ENCODE measurements around the gene PCP2. TPM values are rescaled to one million over a fixed set of nuclear protein-coding genes. Genes with fewer than 3 reads are reported as not detected.

Gene PCP2
- polyA plus RNA-seq, 2 donors, result 0.58 to 1.3 TPM

DNA sequence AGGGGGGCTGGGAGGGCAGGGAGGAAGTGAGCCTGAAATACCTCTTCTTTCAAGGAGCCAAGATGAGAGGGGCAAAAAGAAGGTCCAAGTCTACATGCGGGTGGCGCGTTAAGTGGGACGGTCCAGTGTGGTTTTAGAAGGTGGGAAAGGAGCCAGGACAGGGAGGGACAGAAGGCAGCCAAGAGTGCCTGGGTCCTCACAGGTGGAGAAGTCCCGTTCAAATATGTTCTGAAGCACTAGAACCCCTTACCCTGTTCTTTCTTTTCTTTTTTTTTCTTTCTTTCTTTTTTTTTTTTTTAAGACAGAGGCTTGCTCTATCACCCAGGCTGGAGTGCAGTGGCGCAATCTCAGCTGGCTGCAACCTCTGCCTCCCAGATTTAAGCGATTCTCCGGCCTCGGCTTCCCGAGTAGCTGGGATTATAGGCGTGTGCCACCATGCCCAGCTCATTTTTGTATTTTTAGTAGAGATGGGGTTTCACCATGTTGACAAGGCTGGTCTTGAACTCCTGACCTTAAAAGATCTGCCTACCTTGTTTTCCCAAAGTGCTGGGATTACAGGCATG, 30.5 kb downstream of the PCP2 start:
- peak overlapping the region; percentile 58 to 78 for H3K27ac ChIP-seq (ENCODE audit: low read depth in 2 of 2, low read length in 1 of 2)
- H3K27me3 ChIP-seq (ENCODE audit: control insufficient read depth in 1 of 2, insufficient read depth in 2 of 2, low read length in 2 of 2), result no peaks in the 10 kb centered on the region
- H3K36me3 ChIP-seq (ENCODE audit: control insufficient read depth in 2 of 2, insufficient read depth in 2 of 2, low read length in 1 of 2), result peaks cover 0 to 22% of the 10 kb centered on the region in 2 donors
- H3K4me3 ChIP-seq (ENCODE audit: low read depth in 1 of 2, low read length in 2 of 2), result no peak overlapping the region
- H3K9me3 ChIP-seq (ENCODE audit: control insufficient read depth in 2 of 2, insufficient read depth in 1 of 2, low read depth in 1 of 2, low read length in 1 of 2), result no peaks in the 10 kb centered on the region
- H3K4me1 ChIP-seq (ENCODE audit: control insufficient read depth in 2 of 2, insufficient read depth in 2 of 2, low read length in 1 of 2), result peaks cover 0 to 6% of the 10 kb centered on the region in 2 donors
- WGBS, 2 donors, result 55 to 59% methylated on average over 11 of the region's 11 CpGs

GRCh38 chr19:7602240-7602934, 31.1 kb downstream of the PCP2 start:
- Histone ChIP-seq H3K4me3 (ENCODE audit: low read depth in 1 of 2, low read length in 2 of 2) (no peak overlapping the region), H3K9me3 (ENCODE audit: control insufficient read depth in 2 of 2, insufficient read depth in 1 of 2, low read depth in 1 of 2, low read length in 1 of 2) (no peaks in the 10 kb centered on the region), H3K4me1 (ENCODE audit: control insufficient read depth in 2 of 2, insufficient read depth in 2 of 2, low read length in 1 of 2) (peaks cover 0 to 6% of the 10 kb centered on the region in 2 donors), H3K27me3 (ENCODE audit: control insufficient read depth in 1 of 2, insufficient read depth in 2 of 2, low read length in 2 of 2) (no peaks in the 10 kb centered on the region), H3K27ac (ENCODE audit: low read depth in 2 of 2, low read length in 1 of 2) (peak overlapping the region in 1 of 2 donors; percentile 58), H3K36me3 (ENCODE audit: control insufficient read depth in 2 of 2, insufficient read depth in 2 of 2, low read length in 1 of 2) (peaks cover 0 to 20% of the 10 kb centered on the region in 2 donors)
- 38 to 46% methylated on average over 15 of the region's 15 CpGs for WGBS, 2 donors

GRCh38 chr19:7600721-7601120, 32.8 kb downstream of the PCP2 start:
- Histone ChIP-seq H3K9me3 (ENCODE audit: control insufficient read depth in 2 of 2, insufficient read depth in 1 of 2, low read depth in 1 of 2, low read length in 1 of 2) (no peaks in the 10 kb centered on the region), H3K27me3 (ENCODE audit: control insufficient read depth in 1 of 2, insufficient read depth in 2 of 2, low read length in 2 of 2) (no peaks in the 10 kb centered on the region), H3K4me1 (ENCODE audit: control insufficient read depth in 2 of 2, insufficient read depth in 2 of 2, low read length in 1 of 2) (peaks cover 0 to 6% of the 10 kb centered on the region in 2 donors), H3K36me3 (ENCODE audit: control insufficient read depth in 2 of 2, insufficient read depth in 2 of 2, low read length in 1 of 2) (peaks cover 0 to 10% of the 10 kb centered on the region in 2 donors), H3K4me3 (ENCODE audit: low read depth in 1 of 2, low read length in 2 of 2) (no peak overlapping the region), H3K27ac (ENCODE audit: low read depth in 2 of 2, low read length in 1 of 2) (no peak overlapping the region)

- WGBS, 2 donors, result 75 to 86% methylated on average over 6 of the region's 6 CpGs
- Histone ChIP-seq H3K4me3 (ENCODE audit: low read depth in 1 of 2, low read length in 2 of 2) (no peak overlapping the region), H3K36me3 (ENCODE audit: control insufficient read depth in 2 of 2, insufficient read depth in 2 of 2, low read length in 1 of 2) (no peaks in the 10 kb centered on the region), H3K27ac (ENCODE audit: low read depth in 2 of 2, low read length in 1 of 2) (no peak overlapping the region), H3K9me3 (ENCODE audit: control insufficient read depth in 2 of 2, insufficient read depth in 1 of 2, low read depth in 1 of 2, low read length in 1 of 2) (no peaks in the 10 kb centered on the region), H3K4me1 (ENCODE audit: control insufficient read depth in 2 of 2, insufficient read depth in 2 of 2, low read length in 1 of 2) (peaks cover 0 to 4% of the 10 kb centered on the region in 2 donors), H3K27me3 (ENCODE audit: control insufficient read depth in 1 of 2, insufficient read depth in 2 of 2, low read length in 2 of 2) (no peaks in the 10 kb centered on the region)
These were observed 35.3 kb downstream of the PCP2 start for GRCh38 chr19:7598180-7598579.

DNA sequence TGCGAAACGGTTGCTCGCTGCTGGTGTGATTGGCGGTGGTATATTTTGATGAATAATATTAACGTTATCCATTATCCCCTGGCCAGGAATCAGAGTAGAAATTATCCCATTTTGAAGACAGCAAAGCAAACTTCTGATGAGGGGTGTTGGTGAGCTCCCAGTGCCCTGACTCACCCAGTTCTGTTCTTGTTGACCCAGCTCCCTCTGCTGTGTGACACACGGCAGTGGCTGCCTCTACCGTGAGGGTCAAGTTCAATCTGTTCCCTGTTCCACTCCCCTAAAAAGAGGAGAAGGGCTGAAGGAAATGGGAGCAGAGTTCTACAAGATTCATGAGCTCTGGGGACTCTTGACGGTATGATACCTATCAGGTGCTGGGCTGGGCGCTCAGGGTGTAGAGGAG, 35.8 kb downstream of the PCP2 start:
- H3K36me3 ChIP-seq (ENCODE audit: control insufficient read depth in 2 of 2, insufficient read depth in 2 of 2, low read length in 1 of 2), result no peaks in the 10 kb centered on the region
- H3K27ac ChIP-seq (ENCODE audit: low read depth in 2 of 2, low read length in 1 of 2), result no peak overlapping the region
- no peaks in the 10 kb centered on the region for H3K9me3 ChIP-seq (ENCODE audit: control insufficient read depth in 2 of 2, insufficient read depth in 1 of 2, low read depth in 1 of 2, low read length in 1 of 2)
- H3K4me3 ChIP-seq (ENCODE audit: low read depth in 1 of 2, low read length in 2 of 2), result peak overlapping the region; percentile 55 to 67
- H3K4me1 ChIP-seq (ENCODE audit: control insufficient read depth in 2 of 2, insufficient read depth in 2 of 2, low read length in 1 of 2), result peaks cover 0 to 4% of the 10 kb centered on the region in 2 donors
- 68 to 71% methylated on average over 9 of the region's 9 CpGs for WGBS, 2 donors
- H3K27me3 ChIP-seq (ENCODE audit: control insufficient read depth in 1 of 2, insufficient read depth in 2 of 2, low read length in 2 of 2), result no peaks in the 10 kb centered on the region

DNA sequence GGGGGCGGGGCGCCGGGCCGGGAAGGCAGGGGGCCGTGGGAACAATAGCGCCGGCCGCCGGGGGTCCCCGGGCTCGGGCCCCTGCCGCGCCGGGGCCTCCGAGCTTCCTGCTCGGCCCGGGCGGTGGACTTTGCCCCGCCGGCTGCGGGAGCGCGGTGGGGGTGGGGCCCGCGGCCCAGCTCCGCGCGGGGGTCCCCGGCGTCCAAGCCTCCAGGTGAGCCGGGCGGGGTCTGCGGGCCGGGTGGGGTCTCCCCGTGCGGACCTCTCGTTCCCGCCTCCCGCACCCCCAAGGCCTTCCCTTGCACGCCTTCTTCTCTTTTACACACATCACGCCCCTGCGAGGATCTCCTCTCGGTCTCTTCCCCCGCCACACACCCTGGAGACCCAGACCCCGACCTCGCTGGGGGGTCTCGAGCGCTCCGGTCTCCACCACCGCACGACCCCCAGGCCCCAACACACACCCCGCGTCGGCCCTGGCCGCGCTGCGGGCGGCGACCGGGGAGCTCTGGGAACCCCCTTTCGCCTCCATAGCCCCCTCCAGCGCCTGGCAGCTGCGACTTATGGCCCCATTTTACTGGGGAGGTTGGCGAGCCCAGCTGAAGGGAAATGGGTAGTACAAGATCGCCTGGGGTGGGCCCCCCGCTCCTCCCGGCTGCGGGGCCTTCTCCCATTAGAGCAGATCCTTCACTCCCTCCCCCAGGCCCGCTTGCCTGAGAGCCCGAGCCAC, 37.1 kb downstream of the PCP2 start:
- Histone ChIP-seq H3K9me3 (ENCODE audit: control insufficient read depth in 2 of 2, insufficient read depth in 1 of 2, low read depth in 1 of 2, low read length in 1 of 2) (no peaks in the 10 kb centered on the region), H3K4me3 (ENCODE audit: low read depth in 1 of 2, low read length in 2 of 2) (peak overlapping the region; percentile 55 to 67), H3K27me3 (ENCODE audit: control insufficient read depth in 1 of 2, insufficient read depth in 2 of 2, low read length in 2 of 2) (no peaks in the 10 kb centered on the region), H3K4me1 (ENCODE audit: control insufficient read depth in 2 of 2, insufficient read depth in 2 of 2, low read length in 1 of 2) (peaks cover 0 to 2% of the 10 kb centered on the region in 2 donors), H3K36me3 (ENCODE audit: control insufficient read depth in 2 of 2, insufficient read depth in 2 of 2, low read length in 1 of 2) (no peaks in the 10 kb centered on the region), H3K27ac (ENCODE audit: low read depth in 2 of 2, low read length in 1 of 2) (peak overlapping the region; percentile 22 to 66)
- WGBS, 2 donors, result 2 to 5% methylated on average over 36 to 70 of the region's 70 CpGs

- peaks cover 2 to 5% of the 10 kb centered on the region in 2 donors for H3K4me1 ChIP-seq (ENCODE audit: control insufficient read depth in 2 of 2, insufficient read depth in 2 of 2, low read length in 1 of 2)
- H3K4me3 ChIP-seq (ENCODE audit: low read depth in 1 of 2, low read length in 2 of 2), result peak within 1 kb of the TSS; percentile 55 to 67
- no peaks in the 10 kb centered on the region for H3K36me3 ChIP-seq (ENCODE audit: control insufficient read depth in 2 of 2, insufficient read depth in 2 of 2, low read length in 1 of 2)
- peak within 1 kb of the TSS; percentile 53 to 66 for H3K27ac ChIP-seq (ENCODE audit: low read depth in 2 of 2, low read length in 1 of 2)
- H3K27me3 ChIP-seq (ENCODE audit: control insufficient read depth in 1 of 2, insufficient read depth in 2 of 2, low read length in 2 of 2), result no peaks in the 10 kb centered on the region
- no peaks in the 10 kb centered on the region for H3K9me3 ChIP-seq (ENCODE audit: control insufficient read depth in 2 of 2, insufficient read depth in 1 of 2, low read depth in 1 of 2, low read length in 1 of 2)
- 1% methylated on average over 45 to 78 of the region's 78 CpGs for WGBS, 2 donors
These were observed 37.9 kb downstream of the PCP2 start, which contains the start of gene CAMSAP3 for GRCh38 chr19:7595466-7596133. CAMSAP3 (plus strand) TSS chr19:7595863; CDS start chr19:7596003, 140 bp downstream.

GRCh38 chr19:7590256-7590655, 43.3 kb downstream of the PCP2 start:
- no peak overlapping the region for H3K4me3 ChIP-seq (ENCODE audit: low read depth in 1 of 2, low read length in 2 of 2)
- WGBS, 2 donors, result 34 to 38% methylated on average over 7 to 8 of the region's 8 CpGs
- no peaks in the 10 kb centered on the region for H3K27me3 ChIP-seq (ENCODE audit: control insufficient read depth in 1 of 2, insufficient read depth in 2 of 2, low read length in 2 of 2)
- no peaks in the 10 kb centered on the region for H3K9me3 ChIP-seq (ENCODE audit: control insufficient read depth in 2 of 2, insufficient read depth in 1 of 2, low read depth in 1 of 2, low read length in 1 of 2)
- peaks cover 6 to 10% of the 10 kb centered on the region in 2 donors for H3K4me1 ChIP-seq (ENCODE audit: control insufficient read depth in 2 of 2, insufficient read depth in 2 of 2, low read length in 1 of 2)
- no peaks in the 10 kb centered on the region for H3K36me3 ChIP-seq (ENCODE audit: control insufficient read depth in 2 of 2, insufficient read depth in 2 of 2, low read length in 1 of 2)
- peak overlapping the region in 1 of 2 donors; percentile 8 for H3K27ac ChIP-seq (ENCODE audit: low read depth in 2 of 2, low read length in 1 of 2)

GRCh38 chr19:7589822-7590221, 43.7 kb downstream of the PCP2 start:
- no peak overlapping the region for H3K27ac ChIP-seq (ENCODE audit: low read depth in 2 of 2, low read length in 1 of 2)
- 84 to 88% methylated on average over 7 of the region's 7 CpGs for WGBS, 2 donors
- H3K9me3 ChIP-seq (ENCODE audit: control insufficient read depth in 2 of 2, insufficient read depth in 1 of 2, low read depth in 1 of 2, low read length in 1 of 2), result no peaks in the 10 kb centered on the region

More at GRCh38 chr19:7589822-7590221, 43.7 kb downstream of the PCP2 start:
- Histone ChIP-seq H3K4me1 (ENCODE audit: control insufficient read depth in 2 of 2, insufficient read depth in 2 of 2, low read length in 1 of 2) (peaks cover 6 to 10% of the 10 kb centered on the region in 2 donors), H3K4me3 (ENCODE audit: low read depth in 1 of 2, low read length in 2 of 2) (no peak overlapping the region), H3K36me3 (ENCODE audit: control insufficient read depth in 2 of 2, insufficient read depth in 2 of 2, low read length in 1 of 2) (no peaks in the 10 kb centered on the region), H3K27me3 (ENCODE audit: control insufficient read depth in 1 of 2, insufficient read depth in 2 of 2, low read length in 2 of 2) (no peaks in the 10 kb centered on the region)

Measured in esophagus (tissue), 2 donors.